ENCODE measurements around the gene PRR30.

The PRR30 gene

GRCh38 chr2:27095745-27096651 lies 43.2 kb downstream of the PRR30 start:
- DNase-seq, result peak in 1 of 2 donors; percentile 45

- no peak for DNase-seq
Observed at GRCh38 chr2:27095427-27095744, 43.8 kb downstream of the PRR30 start.

- no peak for DNase-seq
Observed at GRCh38 chr2:27094353-27094984, 44.7 kb downstream of the PRR30 start.

- no peak for DNase-seq
Observed at GRCh38 chr2:27093430-27094352, 45.5 kb downstream of the PRR30 start.

- no peak for DNase-seq
Observed at GRCh38 chr2:27092696-27093429, 46.3 kb downstream of the PRR30 start.

GRCh38 chr2:27091746-27092695 lies 47.2 kb downstream of the PRR30 start:
- DNase-seq, result no peak

GRCh38 chr2:27089111-27089954 lies 49.9 kb downstream of the PRR30 start:
- no peak for DNase-seq

- DNase-seq, result no peak
Observed at GRCh38 chr2:27088634-27089033, 50.6 kb downstream of the PRR30 start.

- no peak for DNase-seq
Observed at GRCh38 chr2:27087823-27088410, 51.3 kb downstream of the PRR30 start.
